WTC11 (cell line): Measurements from ENCODE around the gene ACSF3.
"Not testable (repeated sequence)": the region's sequence is repeated elsewhere in the genome, so short reads cannot be mapped to it uniquely, and the experiment has no call there.

Experiments used
- CREB1 ChIP-seq: sonication (generic); formaldehyde crosslinking; IDR thresholded peaks from 2 replicates; pipeline ENCODE4 v1.8.0; 2023; ENCODE audit warnings: mild to moderate bottlenecking, missing genetic modification reagents
- CTCF ChIP-seq: fragments of 200-600 bp; IDR thresholded peaks from 2 replicates; pipeline ENCODE4 v1.8.0; 2022; ENCODE audit warnings: antibody characterized with exemption
- E2F4 ChIP-seq: sonication (generic); formaldehyde crosslinking; IDR thresholded peaks from 2 replicates; pipeline ENCODE4 v1.8.1; 2022; ENCODE audit warnings: low read depth, mild to moderate bottlenecking, moderate library complexity, missing genetic modification reagents, borderline replicate concordance
- FOXK1 ChIP-seq: sonication (generic); formaldehyde crosslinking; IDR thresholded peaks from 2 replicates; pipeline ENCODE4 v1.8.0; 2022; ENCODE audit warnings: mild to moderate bottlenecking, moderate library complexity, missing genetic modification reagents
- JUN ChIP-seq: sonication (generic); formaldehyde crosslinking; IDR thresholded peaks from 2 replicates; pipeline ENCODE4 v1.8.0; 2023; ENCODE audit warnings: mild to moderate bottlenecking, missing genetic modification reagents
- MAX ChIP-seq: sonication (generic); formaldehyde crosslinking; IDR thresholded peaks from 2 replicates; pipeline ENCODE4 v1.8.0; 2022; ENCODE audit warnings: mild to moderate bottlenecking, missing genetic modification reagents
- NR3C1 ChIP-seq: sonication (generic); formaldehyde crosslinking; conservative IDR thresholded peaks from 2 replicates; pipeline ENCODE4 v1.8.1; 2023; ENCODE audit warnings: low read depth, mild to moderate bottlenecking, missing genetic modification reagents
- SP1 ChIP-seq: sonication (generic); formaldehyde crosslinking; conservative IDR thresholded peaks from 2 replicates; pipeline ENCODE4 v1.8.1; 2022; ENCODE audit warnings: missing genetic modification reagents
- USF2 ChIP-seq: sonication (generic); formaldehyde crosslinking; IDR thresholded peaks from 2 replicates; pipeline ENCODE4 v1.8.1; 2023; ENCODE audit warnings: mild to moderate bottlenecking, missing genetic modification reagents, moderate library complexity
- ZNF671 ChIP-seq: fragments of 250-450 bp; sonication (Bioruptor Pico); IDR thresholded peaks from 2 replicates; pipeline ENCODE4 v1.8.0; 2021; ENCODE audit warnings: mild to moderate bottlenecking

- TF ChIP-seq E2F4; CTCF; JUN (CRISPR knock-in tag); SP1 (CRISPR knock-in tag); MAX; NR3C1 (CRISPR knock-in tag); USF2; FOXK1; CREB1; ZNF671 (CRISPR knock-in tag): not testable (repeated sequence)
Measured at GRCh38 chr16:89188471-89189357, 95.1 kb downstream of the ACSF3 start.
